CD14-positive monocyte (primary cell): ENCODE data around the gene SLC35F5. TPM values are rescaled to one million over a fixed set of nuclear protein-coding genes. Genes with fewer than 3 reads are reported as not detected.
"Not testable (repeated sequence)": the region's sequence is repeated elsewhere in the genome, so short reads cannot be mapped to it uniquely, and the experiment has no call there.

Experiments
- DNase-seq, 3 donors: peaks; one replicate each; pipeline ENCODE4 v3.0.0-alpha.2; 2011 to 2022
- H2AFZ ChIP-seq: 2 replicates; pipeline ENCODE4 v1.6.0; 2012; ENCODE audit warnings: mild to moderate bottlenecking, low read depth, low read length, inconsistent platforms; ENCODE audit not compliant: insufficient read depth, poor library complexity, severe bottlenecking
- H3K27ac ChIP-seq, 2 donors: 1 replicate in 1 of 2; 2 replicates in 1 of 2; pipeline ENCODE4 v1.5.1; 2012 to 2013; ENCODE audit warnings: low read length in 2 of 2, control low read depth in 1 of 2, inconsistent platforms in 1 of 2, low read depth in 1 of 2, mild to moderate bottlenecking in 1 of 2
- H3K27me3 ChIP-seq, 2 donors: one replicate each; pipeline versions ENCODE4 v1.6.0 to v1.6.1; 2011 to 2013; ENCODE audit warnings: low read length in 2 of 2; ENCODE audit not compliant: control insufficient read depth in 2 of 2, insufficient read depth in 2 of 2
- H3K36me3 ChIP-seq, 2 donors: replicated peaks in 1 of 2; 1 replicate in 1 of 2; 2 replicates in 1 of 2; pipeline versions ENCODE4 v1.5.1 to v1.6.1; 2012 to 2013; ENCODE audit warnings: low read length in 2 of 2, control low read depth in 1 of 2, inconsistent platforms in 1 of 2, mild to moderate bottlenecking in 1 of 2; ENCODE audit not compliant: insufficient read depth in 2 of 2, control insufficient read depth in 1 of 2
- H3K4me1 ChIP-seq, 2 donors: 1 replicate in 1 of 2; 2 replicates in 1 of 2; pipeline versions ENCODE4 v1.5.1 to v1.6.1; 2012 to 2013; ENCODE audit warnings: low read length in 2 of 2, control low read depth in 1 of 2, inconsistent platforms in 1 of 2, mild to moderate bottlenecking in 1 of 2, moderate library complexity in 1 of 2; ENCODE audit not compliant: insufficient read depth in 2 of 2, control insufficient read depth in 1 of 2
- H3K4me2 ChIP-seq: replicated peaks from 2 replicates; pipeline ENCODE3; 2012; ENCODE audit warnings: low read length, moderate library complexity, mild to moderate bottlenecking; ENCODE audit not compliant: poor library complexity, severe bottlenecking; ENCODE audit errors: extremely low read depth
- H3K4me3 ChIP-seq, 3 experiments: fragments of 200-600 bp in 1 of 3; sonication (generic) in 1 of 3; replicated peaks in 1 of 3; 1 replicate in 2 of 3; 2 replicates in 1 of 3; pipeline ENCODE4 v1.5.1; 2011 to 2013; ENCODE audit warnings: low read length in 3 of 3, mild to moderate bottlenecking in 3 of 3, control low read depth in 2 of 3, low read depth in 2 of 3, inconsistent platforms in 1 of 3, moderate library complexity in 1 of 3
- H3K79me2 ChIP-seq: 2 replicates; pipeline ENCODE4 v1.6.0; 2012; ENCODE audit warnings: mild to moderate bottlenecking, control low read depth, inconsistent platforms, low read length, moderate library complexity; ENCODE audit not compliant: insufficient read depth
- H3K9ac ChIP-seq: 2 replicates; pipeline ENCODE4 v1.6.0; 2017; ENCODE audit warnings: low read length, mild to moderate bottlenecking; ENCODE audit not compliant: insufficient read depth, poor library complexity, severe bottlenecking
- H3K9me3 ChIP-seq, 2 donors: replicated peaks in 1 of 2; 1 replicate in 1 of 2; 2 replicates in 1 of 2; pipeline versions ENCODE4 v1.5.1 to v1.6.1; 2012 to 2013; ENCODE audit warnings: low read length in 2 of 2, control low read depth in 1 of 2; ENCODE audit not compliant: control insufficient read depth in 1 of 2, insufficient read depth in 1 of 2
- H4K20me1 ChIP-seq: 2 replicates; pipeline ENCODE4 v1.6.0; 2012; ENCODE audit warnings: mild to moderate bottlenecking, low read length, control low read depth, moderate library complexity; ENCODE audit not compliant: insufficient read depth
- H3K27ac Mint-ChIP-seq, 7 donors: one replicate each; pipeline ENCODE4 v1.8.0; 2020; ENCODE audit warnings: mild to moderate bottlenecking in 7 of 7, mixed read lengths in 7 of 7, moderate library complexity in 6 of 7, inconsistent platforms in 2 of 7
- H3K27me3 Mint-ChIP-seq, 3 donors: one replicate each; pipeline ENCODE4 v1.8.0; 2021 to 2022; ENCODE audit warnings: low read depth in 3 of 3, mild to moderate bottlenecking in 3 of 3, mixed read lengths in 3 of 3, moderate library complexity in 3 of 3, inconsistent platforms in 1 of 3
- H3K36me3 Mint-ChIP-seq, 2 donors: one replicate each; pipeline ENCODE4 v1.8.0; 2020; ENCODE audit warnings: mixed read lengths in 2 of 2, inconsistent platforms in 1 of 2, mild to moderate bottlenecking in 1 of 2
- H3K4me1 Mint-ChIP-seq: one replicate; pipeline ENCODE4 v1.8.0; 2020; ENCODE audit warnings: mild to moderate bottlenecking, mixed read lengths
- H3K4me3 Mint-ChIP-seq, 2 donors: one replicate each; pipeline ENCODE4 v1.8.0; 2020; ENCODE audit warnings: mild to moderate bottlenecking in 2 of 2, mixed read lengths in 2 of 2, moderate library complexity in 1 of 2
- H3K9me3 Mint-ChIP-seq, 7 donors: one replicate each; pipeline ENCODE4 v1.8.0; 2020 to 2022; ENCODE audit warnings: mixed read lengths in 7 of 7, mild to moderate bottlenecking in 6 of 7, moderate library complexity in 6 of 7, inconsistent platforms in 2 of 7
- CTCF ChIP-seq: fragments of 200-600 bp; IDR thresholded peaks from one replicate; pipeline ENCODE4 v1.8.0; 2022; ENCODE audit warnings: antibody characterized with exemption, mild to moderate bottlenecking
- WGBS: methylation state at CpG from one replicate; pipeline ENCODE4 v1.1.5; 2013; ENCODE audit warnings: missing lambda C conversion rate; ENCODE audit not compliant: insufficient coverage; 5-methylcytosine and 5-hydroxymethylcytosine counted together
- intact Hi-C, 2 donors: fragments of 100-400 bp; cut with micrococcal nuclease; formaldehyde crosslinking; loops; one replicate each; pipeline versions ENCODE4 v1.15.0 to v1.15.1; 2023
- polyA plus RNA-seq, 3 donors: library from polyadenylated mRNA; depleted of rRNA in 1 of 3; unstranded in 2 of 3; stranded (reverse) in 1 of 3; fragments of 300-500 nt in 2 of 3; fragments of >200 nt in 1 of 3; fragmentation: Illumina TruSeq in 2 of 3; gene quantifications; 1 replicate in 2 of 3; 2 replicates in 1 of 3; pipeline ENCODE4 v1.2.3, GENCODE V29; 2012 to 2021

SLC35F5 gene
- polyA plus RNA-seq, 3 donors, result 11.7 to 18.2 (median 13.6) TPM

GRCh38 chr2:113777371-113777770 lies 20.9 kb upstream of the SLC35F5 start:
- DNase-seq, result no peak
- H3K4me2 ChIP-seq, result no peak overlapping the region
- H3K4me1 ChIP-seq, result no peaks in the 10 kb centered on the region
- TF ChIP-seq CTCF, result no peak
- H3K9me3 ChIP-seq, result no peaks in the 10 kb centered on the region
- Mint-ChIP-seq H3K27ac (no peak overlapping the region), H3K27me3 (peaks cover 2 to 11% (median 5%) of the 10 kb centered on the region in 3 donors), H3K4me3 (no peak overlapping the region), H3K36me3 (no peaks in the 10 kb centered on the region), H3K9me3 (no peaks in the 10 kb centered on the region), H3K4me1 (peaks cover 4% of the 10 kb centered on the region)
- WGBS, result no CpG with 5 or more reads among the region's 3 CpGs
- H3K4me3 ChIP-seq, result no peak overlapping the region
- H4K20me1 ChIP-seq, result no peaks in the 10 kb centered on the region
- H3K9ac ChIP-seq, result no peak overlapping the region
- H3K79me2 ChIP-seq, result no peaks in the 10 kb centered on the region
- no peak overlapping the region for H3K27ac ChIP-seq
- H2AFZ ChIP-seq, result no peak overlapping the region
- H3K36me3 ChIP-seq, result no peaks in the 10 kb centered on the region
- intact Hi-C loops, result no loop called here
- no peaks in the 10 kb centered on the region for H3K27me3 ChIP-seq

GRCh38 chr2:113776949-113777348 lies 20.5 kb upstream of the SLC35F5 start:
- Histone ChIP-seq H4K20me1 (no peaks in the 10 kb centered on the region), H3K9ac (no peak overlapping the region), H3K79me2 (no peaks in the 10 kb centered on the region), H3K36me3 (no peaks in the 10 kb centered on the region), H3K4me1 (no peaks in the 10 kb centered on the region), H3K4me2 (no peak overlapping the region), H2AFZ (no peak overlapping the region), H3K9me3 (no peaks in the 10 kb centered on the region), H3K27me3 (no peaks in the 10 kb centered on the region), H3K4me3 (no peak overlapping the region), H3K27ac (no peak overlapping the region)
- WGBS, result 90% methylated on average over 2 of the region's 4 CpGs
- TF ChIP-seq CTCF, result no peak
- Mint-ChIP-seq H3K36me3 (no peaks in the 10 kb centered on the region), H3K27ac (no peak overlapping the region), H3K4me3 (no peak overlapping the region), H3K4me1 (peaks cover 4% of the 10 kb centered on the region), H3K27me3 (peaks cover 2 to 11% (median 5%) of the 10 kb centered on the region in 3 donors), H3K9me3 (no peaks in the 10 kb centered on the region)
- no peak for DNase-seq
- intact Hi-C loops, result no loop called here

- no CpG with 5 or more reads among the region's 6 CpGs for WGBS
- intact Hi-C loops, result not testable (repeated sequence)
These were observed 18.2 kb upstream of the SLC35F5 start for GRCh38 chr2:113774616-113775015.

More at GRCh38 chr2:113774616-113775015, 18.2 kb upstream of the SLC35F5 start:
- not testable (repeated sequence) for H3K27ac ChIP-seq, H3K79me2 ChIP-seq, H3K4me1 Mint-ChIP-seq, H3K27me3 ChIP-seq, H3K4me3 ChIP-seq, H3K4me3 Mint-ChIP-seq, H3K4me2 ChIP-seq, DNase-seq, H3K27ac Mint-ChIP-seq, H3K4me1 ChIP-seq, H2AFZ ChIP-seq, H4K20me1 ChIP-seq, H3K36me3 Mint-ChIP-seq, H3K9me3 ChIP-seq, H3K9me3 Mint-ChIP-seq, H3K36me3 ChIP-seq, H3K9ac ChIP-seq
- peaks cover 2 to 11% (median 5%) of the 10 kb centered on the region in 3 donors for H3K27me3 Mint-ChIP-seq
